T-helper 1 cell treated with Interleukin-12 subunit alpha and Interleukin-12 subunit beta and Interleukin-4 antibody, amounts not matched to agents 30 μg/mL and 1 μg/mL, for 36 hours (primary cell): ENCODE data around the gene UNC119.

Source experiments
- H3K27ac Mint-ChIP-seq: one replicate; pipeline ENCODE4 v1.8.0; 2021; ENCODE audit warnings: mild to moderate bottlenecking, mixed read lengths
- H3K27me3 Mint-ChIP-seq: one replicate; pipeline ENCODE4 v1.8.0; 2021; ENCODE audit warnings: low read depth, mixed read lengths
- H3K36me3 Mint-ChIP-seq: one replicate; pipeline ENCODE4 v1.8.0; 2021; ENCODE audit warnings: low read depth, mixed read lengths
- H3K4me1 Mint-ChIP-seq: one replicate; pipeline ENCODE4 v1.8.0; 2021; ENCODE audit warnings: low read depth, mixed read lengths
- H3K4me3 Mint-ChIP-seq: one replicate; pipeline ENCODE4 v1.8.0; 2021; ENCODE audit warnings: mild to moderate bottlenecking, moderate library complexity, mixed read lengths
- H3K9me3 Mint-ChIP-seq: one replicate; pipeline ENCODE4 v1.8.0; 2021; ENCODE audit warnings: mixed read lengths

Gene UNC119

GRCh38 chr17:28508211-28508724, 44.2 kb downstream of the UNC119 start:
- no peaks in the 10 kb centered on the region for H3K9me3 Mint-ChIP-seq
- H3K4me3 Mint-ChIP-seq = no peak overlapping the region
- peaks cover 20% of the 10 kb centered on the region for H3K27me3 Mint-ChIP-seq
- no peak overlapping the region for H3K27ac Mint-ChIP-seq
- no peaks in the 10 kb centered on the region for H3K36me3 Mint-ChIP-seq
- no peaks in the 10 kb centered on the region for H3K4me1 Mint-ChIP-seq

- Mint-ChIP-seq H3K4me1 (no peaks in the 10 kb centered on the region), H3K27me3 (peaks cover 15% of the 10 kb centered on the region), H3K27ac (no peak overlapping the region), H3K36me3 (no peaks in the 10 kb centered on the region), H3K4me3 (no peak overlapping the region), H3K9me3 (no peaks in the 10 kb centered on the region)
Observed at GRCh38 chr17:28507567-28508203, 44.7 kb downstream of the UNC119 start.

GRCh38 chr17:28506763-28507487, 45.5 kb downstream of the UNC119 start:
- H3K27ac Mint-ChIP-seq = no peak overlapping the region
- H3K27me3 Mint-ChIP-seq = peaks cover 13% of the 10 kb centered on the region
- H3K4me1 Mint-ChIP-seq = no peaks in the 10 kb centered on the region
- H3K36me3 Mint-ChIP-seq = no peaks in the 10 kb centered on the region
- no peaks in the 10 kb centered on the region for H3K9me3 Mint-ChIP-seq
- H3K4me3 Mint-ChIP-seq = no peak overlapping the region

GRCh38 chr17:28505986-28506665, 46.3 kb downstream of the UNC119 start, which contains the start of gene FOXN1:
Gene FOXN1 (plus strand): TSS chr17:28506348. CDS start chr17:28523970, 17,622 bp downstream.
- no peaks in the 10 kb centered on the region for H3K4me1 Mint-ChIP-seq
- H3K36me3 Mint-ChIP-seq = no peaks in the 10 kb centered on the region
- no peak within 1 kb of the TSS for H3K27ac Mint-ChIP-seq
- H3K4me3 Mint-ChIP-seq = no peak within 1 kb of the TSS
- no peaks in the 10 kb centered on the region for H3K9me3 Mint-ChIP-seq
- peaks cover 13% of the 10 kb centered on the region for H3K27me3 Mint-ChIP-seq

- H3K4me1 Mint-ChIP-seq = no peaks in the 10 kb centered on the region
- no peaks in the 10 kb centered on the region for H3K9me3 Mint-ChIP-seq
- H3K27ac Mint-ChIP-seq = no peak overlapping the region
- H3K4me3 Mint-ChIP-seq = no peak overlapping the region
- no peaks in the 10 kb centered on the region for H3K36me3 Mint-ChIP-seq
- H3K27me3 Mint-ChIP-seq = peaks cover 5% of the 10 kb centered on the region
Observed at GRCh38 chr17:28503420-28503819, 49.0 kb downstream of the UNC119 start.

GRCh38 chr17:28501421-28502284, 50.8 kb downstream of the UNC119 start:
- no peaks in the 10 kb centered on the region for H3K9me3 Mint-ChIP-seq
- H3K36me3 Mint-ChIP-seq = no peaks in the 10 kb centered on the region
- H3K27ac Mint-ChIP-seq = no peak overlapping the region
- peaks cover 3% of the 10 kb centered on the region for H3K27me3 Mint-ChIP-seq
- no peaks in the 10 kb centered on the region for H3K4me1 Mint-ChIP-seq
- H3K4me3 Mint-ChIP-seq = no peak overlapping the region

- no peaks in the 10 kb centered on the region for H3K9me3 Mint-ChIP-seq
- H3K4me3 Mint-ChIP-seq = no peak overlapping the region
- no peaks in the 10 kb centered on the region for H3K4me1 Mint-ChIP-seq
- peaks cover 3% of the 10 kb centered on the region for H3K27me3 Mint-ChIP-seq
- no peaks in the 10 kb centered on the region for H3K36me3 Mint-ChIP-seq
- no peak overlapping the region for H3K27ac Mint-ChIP-seq
Observed at GRCh38 chr17:28500712-28501379, 51.6 kb downstream of the UNC119 start.

- Mint-ChIP-seq H3K4me1 (peaks cover under 1% of the 10 kb centered on the region), H3K27ac (no peak overlapping the region), H3K27me3 (peaks cover 3% of the 10 kb centered on the region), H3K36me3 (no peaks in the 10 kb centered on the region), H3K4me3 (no peak overlapping the region), H3K9me3 (no peaks in the 10 kb centered on the region)
Observed at GRCh38 chr17:28499684-28500357, 52.6 kb downstream of the UNC119 start.

- Mint-ChIP-seq H3K4me1 (peaks cover 3% of the 10 kb centered on the region), H3K27me3 (peaks cover 3% of the 10 kb centered on the region), H3K9me3 (no peaks in the 10 kb centered on the region), H3K27ac (no peak overlapping the region), H3K4me3 (no peak overlapping the region), H3K36me3 (no peaks in the 10 kb centered on the region)
Observed at GRCh38 chr17:28499364-28499664, 53.1 kb downstream of the UNC119 start.

GRCh38 chr17:28498652-28499363, 53.6 kb downstream of the UNC119 start:
- Mint-ChIP-seq H3K36me3 (no peaks in the 10 kb centered on the region), H3K4me3 (no peak overlapping the region), H3K9me3 (no peaks in the 10 kb centered on the region), H3K4me1 (peaks cover 3% of the 10 kb centered on the region), H3K27ac (no peak overlapping the region), H3K27me3 (no peaks in the 10 kb centered on the region)

- no peak overlapping the region for H3K4me3 Mint-ChIP-seq
- H3K36me3 Mint-ChIP-seq = no peaks in the 10 kb centered on the region
- no peak overlapping the region for H3K27ac Mint-ChIP-seq
- peaks cover 3% of the 10 kb centered on the region for H3K4me1 Mint-ChIP-seq
- H3K9me3 Mint-ChIP-seq = no peaks in the 10 kb centered on the region
- H3K27me3 Mint-ChIP-seq = peaks cover 1% of the 10 kb centered on the region
Observed at GRCh38 chr17:28497931-28498330, 54.5 kb downstream of the UNC119 start.
